OCI-LY7 (cell line): ENCODE data around the gene ABI3BP. TPM values are rescaled to one million over a fixed set of nuclear protein-coding genes. Genes with fewer than 3 reads are reported as not detected.

Source experiments
- BruUV-seq: library from RNA; stranded (reverse); fragments of 400-500 nt; replicated peaks from 2 replicates; lab custom pipeline; 2021; lab: Mats Ljungman, UMichigan
- CTCF ChIA-PET: fragments of 300-600 bp; sonication (Branson Sonifier 250); formaldehyde crosslinking; loops from one replicate; lab custom pipeline; 2022; ENCODE audit warnings: antibody characterized with exemption; ENCODE audit not compliant: unreplicated experiment; lab: Charles Lee
- POLR2A ChIA-PET: fragments of 300-600 bp; sonication (Branson Sonifier 250); formaldehyde crosslinking; loops from one replicate; lab custom pipeline; 2022; ENCODE audit warnings: antibody characterized with exemption; lab: Charles Lee
- DNase-seq: peaks from one replicate; pipeline ENCODE4 v3.0.0-alpha.2; 2015; ENCODE audit warnings: low spot score
- H2AFZ ChIP-seq: fragments of 200-600 bp; sonication (generic), shearing (Covaris generic); 2 replicates; pipeline ENCODE4 v1.6.1; 2014; ENCODE audit warnings: mild to moderate bottlenecking, antibody characterized with exemption, low read length, moderate library complexity
- H3K27ac ChIP-seq: fragments of 200-600 bp; sonication (generic); 2 replicates; pipeline ENCODE4 v1.5.1; 2014; ENCODE audit warnings: mixed run types, low read depth, mild to moderate bottlenecking, moderate library complexity, low read length, inconsistent platforms; ENCODE audit not compliant: poor library complexity, severe bottlenecking
- H3K36me3 ChIP-seq: fragments of 200-600 bp; sonication (generic); 2 replicates; pipeline ENCODE4 v1.6.1; 2014; ENCODE audit warnings: mild to moderate bottlenecking, antibody characterized with exemption, low read length, moderate library complexity, mixed read lengths; ENCODE audit not compliant: insufficient read depth
- H3K4me1 ChIP-seq: fragments of 200-600 bp; sonication (generic); 2 replicates; pipeline ENCODE4 v1.5.1; 2014; ENCODE audit warnings: mild to moderate bottlenecking, low read length; ENCODE audit not compliant: insufficient read depth, poor library complexity, severe bottlenecking
- H3K4me2 ChIP-seq: fragments of 200-600 bp; sonication (generic); 2 replicates; pipeline ENCODE4 v1.6.1; 2014; ENCODE audit warnings: mild to moderate bottlenecking, low read length
- H3K4me3 ChIP-seq: fragments of 200-600 bp; sonication (generic); 2 replicates; pipeline ENCODE4 v1.5.1; 2014; ENCODE audit warnings: mild to moderate bottlenecking, low read depth, low read length; ENCODE audit not compliant: poor library complexity, severe bottlenecking
- H3K79me2 ChIP-seq: fragments of 200-600 bp; sonication (generic); 2 replicates; pipeline ENCODE4 v1.6.1; 2016; ENCODE audit warnings: low read depth, mild to moderate bottlenecking, low read length, moderate library complexity, mixed read lengths; ENCODE audit not compliant: insufficient read depth
- H3K9me2 ChIP-seq: fragments of 200-600 bp; sonication (generic); 2 replicates; pipeline ENCODE4 v1.6.1; 2016; ENCODE audit warnings: mild to moderate bottlenecking, low read length, mixed read lengths; ENCODE audit not compliant: insufficient read depth
- H3K9me3 ChIP-seq: fragments of 200-600 bp; sonication (generic); 2 replicates; pipeline ENCODE4 v1.6.1; 2014; ENCODE audit warnings: mild to moderate bottlenecking, mixed run types, low read length, mixed read lengths
- H4K20me1 ChIP-seq: fragments of 200-600 bp; sonication (generic); 2 replicates; pipeline ENCODE4 v1.6.1; 2014; ENCODE audit warnings: mild to moderate bottlenecking, antibody characterized with exemption, low read length, moderate library complexity, mixed read lengths; ENCODE audit not compliant: insufficient read depth
- CTCF ChIP-seq: fragments of 200-600 bp; sonication (generic); conservative IDR thresholded peaks from 2 replicates; pipeline ENCODE4 v1.5.1; 2014; ENCODE audit warnings: mild to moderate bottlenecking, antibody characterized with exemption, low read length, moderate library complexity, mixed read lengths
- EZH2phosphoT487 ChIP-seq: fragments of 200-600 bp; sonication (generic); IDR thresholded peaks from 2 replicates; pipeline ENCODE4 v1.6.1; 2018; ENCODE audit warnings: low read depth, borderline replicate concordance, mild to moderate bottlenecking, mixed run types, antibody characterized with exemption, low read length, moderate library complexity, mixed read lengths
- intact Hi-C: fragments of 100-400 bp; cut with micrococcal nuclease; formaldehyde crosslinking; loops from one replicate; pipeline ENCODE4 v1.10.0; 2022; ENCODE audit not compliant: unreplicated experiment
- total RNA-seq, 2 experiments: library from RNA; depleted of rRNA in 1 of 2; stranded (reverse); fragments of >200 nt in 1 of 2; shearing (Covaris generic) in 1 of 2; gene quantifications; 2 replicates each; pipeline ENCODE4 v1.2.3, GENCODE V29; 2014 to 2022

ABI3BP gene
- total RNA-seq, 2 experiments from 2014 or later: not detected

GRCh38 chr3:100783619-100784018 is 209.6 kb downstream of the ABI3BP start:
- no peak overlapping the region for H3K4me3 ChIP-seq
- H3K9me2 ChIP-seq: no peaks in the 10 kb centered on the region
- TF ChIP-seq CTCF: no peak
- TF ChIP-seq EZH2phosphoT487: no peak
- no peak overlapping the region for H3K27ac ChIP-seq
- CTCF ChIA-PET: no interaction called here
- H3K9me3 ChIP-seq: no peaks in the 10 kb centered on the region
- H3K4me1 ChIP-seq: no peaks in the 10 kb centered on the region
- H3K36me3 ChIP-seq: no peaks in the 10 kb centered on the region
- no peak for DNase-seq
- POLR2A ChIA-PET: interaction anchor here (0.5 kb wide), 1 partner anchor 11 kb away, joined by 3 read pairs; no protein-coding TSS in a partner anchor
- H4K20me1 ChIP-seq: no peaks in the 10 kb centered on the region
- no peaks in the 10 kb centered on the region for H3K79me2 ChIP-seq
- no peak overlapping the region for H2AFZ ChIP-seq
- BruUV-seq: no TSS peak
- H3K4me2 ChIP-seq: no peak overlapping the region
- intact Hi-C loops: no loop called here

GRCh38 chr3:100782906-100783305 is 210.3 kb downstream of the ABI3BP start:
- Histone ChIP-seq H3K36me3 (no peaks in the 10 kb centered on the region), H3K4me2 (no peak overlapping the region), H3K4me1 (no peaks in the 10 kb centered on the region), H3K9me2 (no peaks in the 10 kb centered on the region), H3K27ac (no peak overlapping the region), H2AFZ (no peak overlapping the region), H3K79me2 (no peaks in the 10 kb centered on the region), H3K9me3 (no peaks in the 10 kb centered on the region), H4K20me1 (no peaks in the 10 kb centered on the region), H3K4me3 (no peak overlapping the region)
- no TSS peak for BruUV-seq
- POLR2A ChIA-PET: interaction anchor here (1.2 kb wide), 1 partner anchor 14 kb away, joined by 3 read pairs; no protein-coding TSS in a partner anchor
- DNase-seq: no peak
- TF ChIP-seq EZH2phosphoT487 (no peak), CTCF (no peak)
- intact Hi-C loops: no loop called here
- CTCF ChIA-PET: no interaction called here

GRCh38 chr3:100782348-100782747 is 210.9 kb downstream of the ABI3BP start:
- Histone ChIP-seq H3K9me2 (no peaks in the 10 kb centered on the region), H3K79me2 (no peaks in the 10 kb centered on the region), H3K9me3 (no peaks in the 10 kb centered on the region), H3K4me3 (no peak overlapping the region), H3K4me1 (no peaks in the 10 kb centered on the region), H3K4me2 (no peak overlapping the region), H2AFZ (no peak overlapping the region), H3K27ac (no peak overlapping the region), H3K36me3 (no peaks in the 10 kb centered on the region), H4K20me1 (no peaks in the 10 kb centered on the region)
- TF ChIP-seq CTCF: no peak
- no peak for TF ChIP-seq EZH2phosphoT487
- ChIA-PET CTCF (no interaction called here), POLR2A (interaction anchor here (0.7 to 1.2 kb wide), 2 partner anchors 14 to 334 kb away, joined by 3 to 4 read pairs; no protein-coding TSS in a partner anchor)
- DNase-seq: no peak
- no TSS peak for BruUV-seq
- intact Hi-C loops: no loop called here
